Uterus (tissue), 4 donors: ENCODE data around the gene DOC2B. TPM values are rescaled to one million over a fixed set of nuclear protein-coding genes. Genes with fewer than 3 reads are reported as not detected.
A peak's percentile ranks its signal among the peaks of the same experiment; 100 is the strongest.

Experiments used
- DNase-seq, 2 donors: peaks; one replicate each; pipeline ENCODE4 v3.0.0-alpha.2; 2019 to 2020
- H3K27ac ChIP-seq, 2 donors: fragments of 200-600 bp; sonication (generic); 1 replicate in 1 of 2; 2 replicates in 1 of 2; pipeline ENCODE4 v1.5.1; 2016 to 2018
- H3K27me3 ChIP-seq, 2 donors: fragments of 200-600 bp; sonication (generic); one replicate each; pipeline ENCODE4 v1.5.1; 2018 to 2019; ENCODE audit warnings: control low read depth in 1 of 2
- H3K36me3 ChIP-seq, 2 donors: fragments of 200-600 bp; sonication (generic); one replicate each; pipeline ENCODE4 v1.5.1; 2019; ENCODE audit warnings: control low read depth in 1 of 2
- H3K4me1 ChIP-seq, 2 donors: fragments of 200-600 bp; sonication (generic); one replicate each; pipeline ENCODE4 v1.5.1; 2018 to 2019; ENCODE audit warnings: control low read depth in 1 of 2
- H3K4me3 ChIP-seq, 2 donors: fragments of 200-600 bp; sonication (generic); 1 replicate in 1 of 2; 2 replicates in 1 of 2; pipeline ENCODE4 v1.5.1; 2018 to 2019; ENCODE audit warnings: mild to moderate bottlenecking in 1 of 2
- H3K9me3 ChIP-seq, 2 donors: fragments of 200-600 bp; sonication (generic); one replicate each; pipeline ENCODE4 v1.5.1; 2019; ENCODE audit warnings: control low read depth in 1 of 2
- CTCF ChIP-seq, 4 experiments: fragments of 200-600 bp in 2 of 4; fragments of 450-650 bp in 2 of 4; sonication (generic) in 2 of 4; IDR thresholded peaks; one replicate each; pipeline ENCODE4 v1.5.1; 2016 to 2019; ENCODE audit warnings: antibody characterized with exemption in 4 of 4, mild to moderate bottlenecking in 2 of 4, moderate library complexity in 1 of 4
- POLR2A ChIP-seq, 2 donors: fragments of 450-650 bp; IDR thresholded peaks; one replicate each; pipeline ENCODE4 v1.6.1; 2016; ENCODE audit warnings: antibody characterized with exemption in 2 of 2, mild to moderate bottlenecking in 1 of 2, moderate library complexity in 1 of 2
- intact Hi-C: fragments of 100-400 bp; cut with DNase I; formaldehyde crosslinking; loops from one replicate; pipeline ENCODE4 v1.15.1; 2023; ENCODE audit warnings: low total_unique reads
- total RNA-seq, 4 donors: library from RNA; depleted of rRNA in 3 of 4; stranded (reverse); fragments of >200 nt in 3 of 4; gene quantifications; one replicate each; pipeline versions ENCODE4 v1.1.0 to v1.2.4, GENCODE V29; 2014 to 2023
- donor health status: DM: yes; HTN: yes; CAD: no.

The DOC2B gene
- 10 to 100 TPM in 1 of 4 donors, 1 to 10 TPM in 3; 3.8 to 45.3 (median 7.1) TPM for total RNA-seq

- intact Hi-C loops = no loop called here
- TF ChIP-seq POLR2A (IDR thresholded peaks at IDR 0.05) = no peak
- TF ChIP-seq CTCF (IDR thresholded peaks at IDR 0.05) = peak in 1 of 4 experiments; percentile 33
- H3K9me3 ChIP-seq = no peaks in the 10 kb centered on the region
- peak within 1 kb of the TSS in 1 of 2 donors; percentile 28 for H3K4me3 ChIP-seq
- no peak for DNase-seq
- no peaks in the 10 kb centered on the region for H3K36me3 ChIP-seq
- peaks cover 0 to 12% of the 10 kb centered on the region in 2 donors for H3K4me1 ChIP-seq
- H3K27ac ChIP-seq = peak within 1 kb of the TSS; percentile 67 to 71
- peaks cover 0 to 5% of the 10 kb centered on the region in 2 donors for H3K27me3 ChIP-seq
Observed at GRCh38 chr17:181245-182049, at the start of gene DOC2B. Gene DOC2B, minus strand, starts transcription at chr17:181650. Its CDS starts 171 bp downstream, at chr17:181479.

- intact Hi-C loops = no loop called here
- TF ChIP-seq POLR2A (IDR thresholded peaks at IDR 0.05) = no peak
- Histone ChIP-seq H3K4me3 (no peak overlapping the region), H3K27me3 (no peaks in the 10 kb centered on the region), H3K36me3 (no peaks in the 10 kb centered on the region), H3K9me3 (no peaks in the 10 kb centered on the region), H3K27ac (no peak overlapping the region), H3K4me1 (no peaks in the 10 kb centered on the region)
- no peak for DNase-seq
Observed at GRCh38 chr17:230395-230770, 48.9 kb upstream of the DOC2B start.

DNA sequence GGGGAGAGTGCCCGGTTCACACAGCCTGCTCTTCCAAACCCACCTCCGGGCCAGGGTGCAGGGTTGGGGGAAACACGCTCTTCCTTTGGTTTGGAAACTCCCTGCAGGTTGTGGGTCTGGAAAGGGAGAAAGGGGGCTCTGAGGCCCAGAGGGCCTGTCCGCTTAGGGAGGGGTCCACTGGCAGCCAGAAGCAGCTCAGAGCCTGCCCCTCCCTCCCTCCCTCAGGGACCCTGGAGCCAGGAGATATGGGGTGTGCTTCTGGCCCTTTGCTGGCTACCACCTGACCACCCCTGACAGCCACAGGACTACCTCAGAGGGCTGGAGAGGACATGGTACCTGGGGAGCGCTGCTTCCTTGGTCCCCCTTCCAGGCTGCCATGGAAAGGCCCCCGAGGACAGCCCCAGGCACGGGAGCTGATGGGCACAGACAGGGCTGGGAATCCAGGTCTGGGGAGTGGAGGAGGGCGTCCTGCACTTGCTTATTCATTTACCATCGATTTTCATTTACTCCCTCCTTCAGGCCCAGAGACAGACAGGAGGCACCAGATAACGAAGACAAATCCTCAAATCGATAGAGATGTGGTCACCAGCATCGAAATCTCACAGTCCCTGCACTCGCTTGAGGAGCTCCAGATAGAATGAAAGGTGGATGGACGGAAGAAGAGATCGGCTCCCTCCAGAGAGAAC is 48.4 kb upstream of the DOC2B start:
- TF ChIP-seq POLR2A (IDR thresholded peaks at IDR 0.05) (no peak), CTCF (IDR thresholded peaks at IDR 0.05) (no peak)
- Histone ChIP-seq H3K4me1 (no peaks in the 10 kb centered on the region), H3K36me3 (no peaks in the 10 kb centered on the region), H3K9me3 (no peaks in the 10 kb centered on the region), H3K4me3 (no peak overlapping the region), H3K27ac (peak overlapping the region in 1 of 2 donors; percentile 37), H3K27me3 (no peaks in the 10 kb centered on the region)
- intact Hi-C loops = no loop called here
- DNase-seq = no peak

DNA sequence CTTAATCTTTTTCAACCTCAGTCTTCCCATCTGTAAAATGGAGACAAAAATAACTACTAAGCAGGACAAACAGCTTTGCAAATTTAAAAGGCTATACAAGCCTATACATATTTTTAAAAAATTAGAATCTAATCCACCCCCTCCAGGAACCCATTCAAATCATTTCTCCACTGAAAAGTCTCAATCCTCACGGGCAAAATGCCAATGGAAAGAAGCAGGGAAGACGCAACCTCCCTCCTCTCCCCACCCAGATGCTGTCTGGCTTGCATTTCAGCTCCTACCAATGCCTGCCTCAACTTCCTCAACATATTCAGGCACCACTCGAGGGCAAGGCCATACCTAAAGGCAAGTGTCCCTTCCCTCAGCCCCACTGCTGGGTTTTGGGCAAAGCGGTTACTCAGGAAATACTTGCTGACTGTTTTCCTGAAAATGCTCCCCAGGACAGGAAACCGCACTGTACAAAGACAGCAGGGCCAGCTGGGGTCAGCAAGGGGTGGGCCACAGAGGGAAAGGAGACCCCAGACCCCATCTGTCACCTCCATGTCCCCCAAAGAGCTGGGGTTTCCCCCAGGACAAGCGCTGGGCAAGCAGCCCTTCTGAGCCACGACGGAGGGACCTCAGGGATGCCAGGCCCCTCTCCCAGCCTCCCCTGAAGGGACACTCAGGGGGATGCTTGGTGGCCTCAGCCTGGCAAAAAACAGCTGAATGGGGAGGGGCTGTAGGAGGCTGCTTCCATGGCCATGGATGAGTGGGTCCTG is 47.7 kb upstream of the DOC2B start:
- no peaks in the 10 kb centered on the region for H3K36me3 ChIP-seq
- H3K27ac ChIP-seq = peak overlapping the region in 1 of 2 donors; percentile 37
- no peak overlapping the region for H3K4me3 ChIP-seq
- intact Hi-C loops = no loop called here
- no peaks in the 10 kb centered on the region for H3K9me3 ChIP-seq
- DNase-seq = no peak
- no peaks in the 10 kb centered on the region for H3K27me3 ChIP-seq
- no peaks in the 10 kb centered on the region for H3K4me1 ChIP-seq
- TF ChIP-seq POLR2A (IDR thresholded peaks at IDR 0.05) = no peak
- TF ChIP-seq CTCF (IDR thresholded peaks at IDR 0.05) = no peak

DNA sequence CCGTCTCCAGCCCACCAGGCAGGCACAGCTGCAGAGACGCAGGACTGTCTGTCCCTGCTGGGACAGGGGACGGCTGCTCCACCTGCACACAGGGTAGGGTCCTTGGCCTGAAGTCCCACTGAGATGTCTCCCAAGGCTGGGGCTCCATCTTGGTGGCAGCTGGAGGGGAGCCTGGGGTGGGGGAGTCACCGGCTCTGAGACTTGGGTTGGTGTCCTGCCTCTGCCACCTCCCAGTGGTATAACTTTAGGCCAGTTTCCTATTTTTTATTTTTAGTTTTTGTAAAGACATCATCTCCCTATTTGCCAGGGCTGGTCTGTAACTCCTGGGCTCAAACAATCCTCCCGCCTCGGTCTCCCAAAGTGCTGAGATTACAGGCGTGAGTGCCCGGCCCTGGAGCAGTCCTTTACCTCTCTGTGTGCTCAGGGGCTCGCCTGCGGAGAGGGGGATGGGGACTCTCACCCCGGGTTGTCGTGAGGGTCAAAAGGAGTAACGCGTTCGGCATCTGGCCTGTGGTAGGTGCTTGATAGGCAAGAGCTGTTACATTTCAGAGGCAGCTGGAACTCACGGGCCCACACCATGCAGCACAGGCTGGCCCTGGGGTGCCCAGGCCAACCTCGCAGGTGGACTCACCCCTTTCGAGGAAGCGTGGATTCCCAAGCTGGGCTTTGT is 46.6 kb upstream of the DOC2B start:
- no peak for TF ChIP-seq POLR2A (IDR thresholded peaks at IDR 0.05)
- Histone ChIP-seq H3K4me1 (no peaks in the 10 kb centered on the region), H3K9me3 (no peaks in the 10 kb centered on the region), H3K27ac (no peak overlapping the region), H3K27me3 (no peaks in the 10 kb centered on the region), H3K36me3 (no peaks in the 10 kb centered on the region), H3K4me3 (no peak overlapping the region)
- intact Hi-C loops = no loop called here
- no peak for DNase-seq
